ENCODE results near the gene TEAD2. TPM values are rescaled to one million over a fixed set of nuclear protein-coding genes. Genes with fewer than 3 reads are reported as not detected.

The TEAD2 gene
- total RNA-seq, result 33.3 and 35.7 TPM in 2 replicates

DNA sequence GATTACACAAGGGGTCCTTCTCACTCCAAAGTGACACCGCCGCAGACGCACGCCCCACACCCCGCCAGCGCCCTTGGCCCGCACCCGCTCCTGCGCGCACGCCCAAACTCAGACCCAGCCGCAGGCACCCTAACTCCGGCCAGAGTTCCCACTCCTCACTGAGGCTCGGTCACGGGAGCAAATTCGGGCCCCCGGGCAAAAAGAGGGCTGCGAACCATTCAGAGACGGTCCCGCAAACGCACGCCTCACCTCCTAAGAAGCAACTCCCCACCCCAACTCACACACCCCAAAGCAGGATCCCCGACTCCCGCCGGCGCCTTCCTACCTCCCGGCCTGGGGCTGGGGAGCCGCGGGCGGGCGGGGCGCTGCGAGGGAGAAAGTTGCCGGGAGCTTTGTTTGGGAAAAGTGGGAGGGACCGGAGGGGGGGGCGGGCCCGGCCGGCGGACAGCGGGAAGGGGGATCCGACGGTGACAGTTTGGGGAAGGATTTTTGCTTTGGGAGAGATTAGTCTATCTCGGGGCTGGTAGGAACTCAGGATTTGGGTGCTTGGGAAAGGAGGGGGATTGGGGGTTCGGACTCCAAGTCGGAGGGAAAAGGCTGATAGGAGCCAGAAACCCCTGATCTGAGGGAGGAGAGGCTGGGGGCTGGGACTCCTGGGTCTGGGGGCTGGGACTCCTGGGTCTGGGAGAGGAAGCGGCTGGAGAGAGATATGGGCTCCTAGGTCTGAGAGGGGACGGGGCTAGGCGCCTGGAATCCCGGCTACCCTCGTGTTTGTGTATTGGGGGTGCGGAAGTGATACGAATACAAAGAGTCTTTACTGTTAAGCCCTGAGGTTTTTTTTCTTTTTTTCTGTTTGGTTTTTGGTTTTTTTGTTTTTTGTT lies at the start of gene TEAD2:
Gene TEAD2, minus strand, starts transcription at position 369 of the 881 bp plus-strand sequence. CDS start 2,341 bp downstream, outside the sequence.

DNA sequence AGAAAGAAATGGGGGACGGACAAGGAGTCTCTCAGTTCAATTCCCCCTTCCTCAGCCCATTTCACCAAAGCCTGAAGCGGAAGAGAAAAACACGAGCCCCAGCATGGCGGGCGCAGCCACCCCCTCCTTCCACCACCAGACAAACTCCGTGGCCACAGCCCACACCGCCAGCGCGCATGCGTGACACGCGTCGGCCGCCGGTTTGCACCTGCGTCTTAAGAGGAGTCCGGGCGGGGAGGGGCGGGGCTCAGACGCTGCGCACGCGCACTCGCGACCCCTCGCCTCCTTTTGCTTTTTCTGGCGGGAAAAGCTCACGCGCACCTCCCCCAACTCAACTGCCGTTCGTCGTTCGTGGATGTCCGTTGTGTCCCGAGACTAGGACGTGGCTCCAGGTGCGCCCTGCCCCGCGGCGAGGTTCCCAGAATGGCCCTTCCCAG lies 25.7 kb upstream of the TEAD2 start, which contains the start of gene KASH5:
Gene KASH5, plus strand, starts transcription at position 314 of the 437 bp plus-strand sequence. CDS start 2,635 bp downstream, outside the sequence.

DNA sequence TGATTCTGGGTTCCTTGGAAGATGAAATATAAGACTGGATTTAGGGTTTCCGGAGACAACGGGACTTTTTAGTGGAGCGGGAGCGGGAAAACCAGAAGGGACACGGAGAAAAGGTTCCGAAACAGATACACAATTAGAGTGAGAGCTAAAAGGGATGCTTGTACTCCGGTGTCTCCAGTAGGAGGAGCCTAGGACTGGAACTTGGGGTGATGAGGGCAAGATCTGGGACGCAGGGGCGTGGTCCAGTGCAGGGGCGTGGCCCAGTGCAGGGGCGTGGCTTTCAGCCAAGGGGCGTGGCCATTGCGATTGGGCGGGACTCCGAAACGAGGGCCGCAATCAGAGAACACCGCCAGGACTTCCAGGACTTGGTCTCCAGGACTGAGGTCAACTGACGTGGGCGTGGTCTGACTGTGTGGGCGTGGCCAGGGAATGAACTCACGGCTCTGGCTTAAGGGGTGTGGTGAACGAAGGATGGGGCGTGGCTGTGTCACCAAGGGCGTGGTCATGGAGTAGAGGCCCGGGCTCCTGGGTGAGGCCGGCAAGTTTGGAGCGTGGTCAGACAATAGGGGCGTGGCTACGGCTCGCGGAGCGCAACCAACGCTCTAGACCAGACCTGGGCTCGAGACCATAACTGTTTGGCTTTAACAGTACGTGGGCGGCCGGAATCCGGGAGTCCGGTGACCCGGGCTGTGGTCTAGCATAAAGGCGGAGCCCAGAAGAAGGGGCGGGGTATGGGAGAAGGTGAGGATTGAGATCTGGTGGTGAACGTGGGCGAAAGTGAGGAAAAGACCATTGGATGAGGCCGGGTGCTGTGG lies 1.3 kb upstream of the TEAD2 start, which contains the start of gene DKKL1:
Gene DKKL1, plus strand, starts transcription at position 610 of the 815 bp plus-strand sequence. Its CDS starts 122 bp downstream, at position 732.

DNA sequence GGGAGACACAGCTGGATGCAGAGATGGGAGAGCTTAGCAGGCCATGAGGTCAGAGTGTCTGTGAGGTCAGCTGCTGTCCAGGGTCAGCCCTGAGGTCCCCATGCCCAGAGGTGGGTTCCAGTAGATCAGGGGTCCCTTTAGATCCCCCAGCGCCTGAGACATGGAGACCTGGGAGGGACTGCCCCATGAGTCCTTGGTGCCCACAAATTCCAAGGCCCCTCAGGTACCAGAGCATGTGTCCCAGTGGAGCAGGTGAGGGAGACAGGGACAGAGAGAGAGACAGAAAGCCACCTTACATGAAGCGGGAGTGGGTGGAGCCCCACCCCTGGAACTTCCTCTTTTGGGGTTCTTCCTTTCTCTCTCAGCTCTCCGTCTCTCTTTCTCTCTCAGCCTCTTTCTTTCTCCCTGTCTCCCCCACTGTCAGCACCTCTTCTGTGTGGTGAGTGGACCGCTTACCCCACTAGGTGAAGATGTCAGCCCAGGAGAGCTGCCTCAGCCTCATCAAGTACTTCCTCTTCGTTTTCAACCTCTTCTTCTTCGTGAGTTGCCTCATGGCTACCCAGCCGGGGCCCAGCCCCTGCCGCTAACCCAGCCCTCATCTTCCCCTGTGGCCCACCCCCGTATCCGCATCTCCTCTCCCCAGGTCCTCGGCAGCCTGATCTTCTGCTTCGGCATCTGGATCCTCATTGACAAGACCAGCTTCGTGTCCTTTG lies 27.0 kb downstream of the TEAD2 start, which contains the start of gene CD37:
Gene CD37, plus strand, starts transcription at position 336 of the 713 bp plus-strand sequence. Its CDS starts 135 bp downstream, at position 471.

DNA sequence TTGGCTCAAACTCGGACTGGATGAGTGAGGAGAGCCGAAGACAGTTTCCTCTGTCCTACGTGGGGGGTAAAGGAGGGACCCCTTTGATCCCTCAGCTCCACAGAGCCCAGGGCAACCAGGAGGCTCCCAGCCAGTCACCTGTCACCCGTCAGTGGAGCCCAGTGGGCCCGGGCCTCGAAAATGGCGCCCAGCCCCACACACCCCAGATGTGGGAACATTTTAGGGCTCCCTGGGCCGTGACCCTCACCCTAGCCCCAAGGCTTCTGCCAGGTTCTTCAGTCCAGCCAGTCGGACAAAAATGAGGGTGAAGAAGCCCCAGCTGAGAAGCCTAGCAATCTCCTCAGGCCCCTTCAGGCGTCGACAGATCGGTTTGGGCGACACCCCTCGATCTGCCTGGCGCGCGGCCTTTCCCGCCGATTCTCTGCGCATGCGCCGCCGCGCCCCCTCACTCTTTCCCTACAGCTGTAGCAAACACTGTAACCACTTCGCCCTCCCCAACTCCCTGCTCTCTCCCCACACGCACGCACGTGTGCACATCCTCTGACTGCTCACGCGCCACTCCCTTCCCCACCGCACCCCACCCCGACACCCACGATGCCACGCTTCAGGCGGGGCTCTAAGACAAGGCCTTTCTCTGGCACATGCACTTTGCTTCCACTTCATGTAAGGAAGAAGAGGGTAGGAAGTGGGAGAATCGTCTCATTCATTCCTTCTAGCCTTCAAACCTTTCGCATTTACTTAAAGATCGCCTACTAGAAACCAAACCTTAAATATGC lies 37.2 kb downstream of the TEAD2 start, which contains the start of gene SLC6A16:
Gene SLC6A16, minus strand, starts transcription at position 391 of the 776 bp plus-strand sequence. CDS start 13,844 bp downstream, outside the sequence.

Other genes starting within 250 kb of the TEAD2 start
- 9.8 and 12.3 TPM in 2 replicates for gene LIN7B, start 248.0 kb downstream of the TEAD2 start, total RNA-seq
- gene C19orf73, start 243.3 kb downstream of the TEAD2 start, total RNA-seq, result 3.2 and 12.3 TPM in 2 replicates
- 2.8 TPM in 2 replicates for gene PPFIA3, start 242.9 kb downstream of the TEAD2 start, total RNA-seq
- gene HRC, start 207.0 kb downstream of the TEAD2 start, total RNA-seq, result 1.2 and 3.2 TPM in 2 replicates
- 15.2 and 27.5 TPM in 2 replicates for gene TRPM4, start 204.6 kb downstream of the TEAD2 start, total RNA-seq
- gene SLC6A16, start 37.2 kb downstream of the TEAD2 start, total RNA-seq, result 0.51 TPM in 1 of 2 replicates, not detected in the other
- not detected in 2 replicates for gene CD37, start 27.0 kb downstream of the TEAD2 start, total RNA-seq
- 0.70 TPM in 1 of 2 replicates, not detected in the other for gene DKKL1, start 1.5 kb upstream of the TEAD2 start, total RNA-seq
- gene KASH5, start 25.8 kb upstream of the TEAD2 start, total RNA-seq, result not detected in 2 replicates
- gene PTH2, start 61.0 kb upstream of the TEAD2 start, total RNA-seq, result not detected in 2 replicates
- not detected in 2 replicates for gene GFY, start 63.0 kb upstream of the TEAD2 start, total RNA-seq
- not detected in 2 replicates for gene SLC17A7, start 79.1 kb upstream of the TEAD2 start, total RNA-seq
- 52.9 and 75.9 TPM in 2 replicates for gene PIH1D1, start 89.4 kb upstream of the TEAD2 start, total RNA-seq
- 25.3 and 36.2 TPM in 2 replicates for gene ALDH16A1, start 90.8 kb upstream of the TEAD2 start, total RNA-seq
- gene FLT3LG, start 111.8 kb upstream of the TEAD2 start, total RNA-seq, result 2.6 and 3.3 TPM in 2 replicates
- gene RPL13A, start 125.2 kb upstream of the TEAD2 start, total RNA-seq, result 4,979 and 5,980 TPM in 2 replicates
- 4,757 and 6,131 TPM in 2 replicates for gene RPS11, start 134.0 kb upstream of the TEAD2 start, total RNA-seq
- 117 and 185 TPM in 2 replicates for gene FCGRT, start 150.2 kb upstream of the TEAD2 start, total RNA-seq
- 161 and 237 TPM in 2 replicates for gene RCN3, start 165.6 kb upstream of the TEAD2 start, total RNA-seq
- gene NOSIP, start 218.1 kb upstream of the TEAD2 start, total RNA-seq, result 63.1 and 64.5 TPM in 2 replicates
- gene PRRG2, start 218.9 kb upstream of the TEAD2 start, total RNA-seq, result 0.09 TPM in 1 of 2 replicates, not detected in the other
- gene PRR12, start 228.8 kb upstream of the TEAD2 start, total RNA-seq, result 6.9 and 8.0 TPM in 2 replicates

Measured in pericardium fibroblast (primary cell).